WTC11 (cell line): ENCODE measurements around the gene CIPC. TPM values are rescaled to one million over a fixed set of nuclear protein-coding genes. Genes with fewer than 3 reads are reported as not detected.

Experiments used
- ATAC-seq: fragments of 200-7000 bp; cut with Tn5 transposase; 2 replicates; pipeline ENCODE4 v1.10.0; 2021; ENCODE audit warnings: mild to moderate bottlenecking, moderate library complexity
- CTCF ChIA-PET: fragments of 300-600 bp; sonication (Branson Sonifier 250); formaldehyde crosslinking; loops from one replicate; lab custom pipeline; 2021; ENCODE audit warnings: antibody characterized with exemption; lab: Charles Lee
- POLR2A ChIA-PET: fragments of 350-600 bp; sonication (Branson Sonifier 250); formaldehyde crosslinking; loops from one replicate; lab custom pipeline; 2021; ENCODE audit warnings: antibody characterized with exemption; lab: Charles Lee
- DNase-seq: peaks from one replicate; pipeline ENCODE4 v3.0.0; 2021; ENCODE audit warnings: low spot score
- H3K27ac Mint-ChIP-seq: 2 replicates; pipeline ENCODE4 v1.8.0; 2021; ENCODE audit warnings: mixed read lengths
- H3K27me3 Mint-ChIP-seq: 2 replicates; pipeline ENCODE4 v1.8.0; 2021; ENCODE audit warnings: low read depth, mild to moderate bottlenecking, moderate library complexity, mixed read lengths
- H3K36me3 Mint-ChIP-seq: 2 replicates; pipeline ENCODE4 v1.8.0; 2021; ENCODE audit warnings: mixed read lengths
- H3K4me1 Mint-ChIP-seq: 2 replicates; pipeline ENCODE4 v1.8.0; 2022; ENCODE audit warnings: mixed read lengths
- H3K4me3 Mint-ChIP-seq: 2 replicates; pipeline ENCODE4 v1.8.0; 2021; ENCODE audit warnings: mild to moderate bottlenecking, moderate library complexity, mixed read lengths
- H3K9me3 Mint-ChIP-seq: 2 replicates; pipeline ENCODE4 v1.8.0; 2021; ENCODE audit warnings: mixed read lengths
- CDX4 ChIP-seq: fragments of 250-450 bp; sonication (Bioruptor Pico); IDR thresholded peaks from 2 replicates; pipeline ENCODE4 v1.9.0; 2021; ENCODE audit warnings: moderate library complexity, mild to moderate bottlenecking, inconsistent platforms, borderline replicate concordance
- CTCF ChIP-seq: fragments of 200-600 bp; IDR thresholded peaks from 2 replicates; pipeline ENCODE4 v1.8.0; 2022; ENCODE audit warnings: antibody characterized with exemption
- EMX1 ChIP-seq: fragments of 250-450 bp; sonication (Bioruptor Pico); IDR thresholded peaks from 2 replicates; pipeline ENCODE4 v1.8.0; 2021; ENCODE audit warnings: mild to moderate bottlenecking
- ERG ChIP-seq: fragments of 250-450 bp; sonication (Bioruptor Pico); IDR thresholded peaks from 2 replicates; pipeline ENCODE4 v1.8.0; 2021; ENCODE audit warnings: mild to moderate bottlenecking
- ETV6 ChIP-seq: sonication (generic); formaldehyde crosslinking; IDR thresholded peaks from 2 replicates; pipeline ENCODE4 v1.8.1; 2022; ENCODE audit warnings: mild to moderate bottlenecking, missing genetic modification reagents
- FOXK1 ChIP-seq: sonication (generic); formaldehyde crosslinking; IDR thresholded peaks from 2 replicates; pipeline ENCODE4 v1.8.0; 2022; ENCODE audit warnings: mild to moderate bottlenecking, moderate library complexity, missing genetic modification reagents
- NFATC4 ChIP-seq: fragments of 250-450 bp; sonication (Bioruptor Pico); IDR thresholded peaks from 2 replicates; pipeline ENCODE4 v1.9.0; 2021; ENCODE audit warnings: mild to moderate bottlenecking
- RORB ChIP-seq: fragments of 250-450 bp; sonication (Bioruptor Pico); IDR thresholded peaks from 2 replicates; pipeline ENCODE4 v1.9.0; 2021; ENCODE audit warnings: mild to moderate bottlenecking
- SP1 ChIP-seq: sonication (generic); formaldehyde crosslinking; conservative IDR thresholded peaks from 2 replicates; pipeline ENCODE4 v1.8.1; 2022; ENCODE audit warnings: missing genetic modification reagents
- STAT6 ChIP-seq: sonication (generic); formaldehyde crosslinking; conservative IDR thresholded peaks from 2 replicates; pipeline ENCODE4 v1.8.1; 2023; ENCODE audit warnings: mild to moderate bottlenecking, low read depth, missing genetic modification reagents, moderate library complexity
- TCF7 ChIP-seq: sonication (generic); formaldehyde crosslinking; IDR thresholded peaks from 2 replicates; pipeline ENCODE4 v1.8.0; 2022; ENCODE audit warnings: mild to moderate bottlenecking, low read depth, missing genetic modification reagents, moderate library complexity
- ZNF232 ChIP-seq: sonication (generic); formaldehyde crosslinking; IDR thresholded peaks from 2 replicates; pipeline ENCODE4 v1.8.0; 2022; ENCODE audit warnings: mild to moderate bottlenecking, missing genetic modification reagents
- ZNF423 ChIP-seq: fragments of 250-450 bp; sonication (Bioruptor Pico); IDR thresholded peaks from 2 replicates; pipeline ENCODE4 v2.1.2; 2022; ENCODE audit warnings: mild to moderate bottlenecking, moderate library complexity
- ZNF425 ChIP-seq: fragments of 250-450 bp; sonication (Bioruptor Pico); conservative IDR thresholded peaks from 2 replicates; pipeline ENCODE4 v1.9.0; 2021; ENCODE audit warnings: mild to moderate bottlenecking
- total RNA-seq: library from RNA; stranded (reverse); gene quantifications from 3 replicates; pipeline ENCODE4 v1.2.3, GENCODE V29; 2021

The CIPC gene
- total RNA-seq, 1 experiment from 2014 or later: 25.4 TPM

GRCh38 chr14:77062261-77062660 is 35.8 kb upstream of the CIPC start:
- 0 out of 2 replicates have a peak, but pooled peaks cover 2% of the 10 kb centered on the region for H3K9me3 Mint-ChIP-seq
- H3K27me3 Mint-ChIP-seq: no peaks in the 10 kb centered on the region
- H3K4me1 Mint-ChIP-seq: peaks cover 22% of the 10 kb centered on the region
- CTCF ChIA-PET: interaction anchor here (0.8 to 11.4 kb wide), 7 partner anchors 8 to 187 kb away, joined by 3 to 249 read pairs (median 4); no protein-coding TSS in a partner anchor
- DNase-seq (no peak), ATAC-seq (no peak)
- POLR2A ChIA-PET: interaction anchor here (0.7 kb wide), 1 partner anchor 141 kb away, joined by 4 read pairs; no protein-coding TSS in a partner anchor
- TF ChIP-seq RORB (CRISPR knock-in tag): no peak
- TF ChIP-seq CDX4: no peak
- TF ChIP-seq ZNF423 (CRISPR knock-in tag): no peak
- TF ChIP-seq NFATC4 (CRISPR knock-in tag): no peak
- no peak for TF ChIP-seq ERG
- no peaks in the 10 kb centered on the region for H3K36me3 Mint-ChIP-seq
- no peak overlapping the region for H3K27ac Mint-ChIP-seq
- H3K4me3 Mint-ChIP-seq: no peak overlapping the region

GRCh38 chr14:77063571-77064171 is 34.4 kb upstream of the CIPC start:
- H3K36me3 Mint-ChIP-seq: no peaks in the 10 kb centered on the region
- no peak overlapping the region for H3K27ac Mint-ChIP-seq
- ChIA-PET POLR2A (interaction anchor here (0.6 to 1.4 kb wide), 3 partner anchors 13 to 44 kb away, joined by 3 to 8 read pairs (median 5); no protein-coding TSS in a partner anchor), CTCF (interaction anchor here (0.9 to 11.4 kb wide), 7 partner anchors 13 to 191 kb away, joined by 3 to 249 read pairs (median 6); no protein-coding TSS in a partner anchor)
- DNase-seq: no peak
- TF ChIP-seq ERG (no peak), ZNF425 (CRISPR knock-in tag) (no peak), SP1 (CRISPR knock-in tag) (no peak), ZNF232 (no peak), TCF7 (CRISPR knock-in tag) (no peak), FOXK1 (no peak), STAT6 (CRISPR knock-in tag) (no peak), EMX1 (CRISPR knock-in tag) (no peak), CTCF (no peak), ETV6 (CRISPR knock-in tag) (no peak)
- peaks cover 29% of the 10 kb centered on the region for H3K4me1 Mint-ChIP-seq
- H3K4me3 Mint-ChIP-seq: no peak overlapping the region
- no peak for ATAC-seq
- 0 out of 2 replicates have a peak, but pooled peaks cover 2% of the 10 kb centered on the region for H3K9me3 Mint-ChIP-seq
- H3K27me3 Mint-ChIP-seq: no peaks in the 10 kb centered on the region
